ENCODE measurements around the gene SLCO4A1.

SLCO4A1 gene

GRCh38 chr20:62706857-62707256 lies 64.6 kb downstream of the SLCO4A1 start:
- Histone ChIP-seq H3K27me3 (peaks cover 55% of the 10 kb centered on the region), H3K4me3 (ENCODE audit: low read depth in 1 of 2, low read length in 1 of 2) (no peak overlapping the region), H3K36me3 (no peaks in the 10 kb centered on the region), H3K4me1 (ENCODE audit: control insufficient read depth in 1 of 2, insufficient read depth in 1 of 2, low read depth in 1 of 2, low read length in 1 of 2) (peaks cover 7 to 15% of the 10 kb centered on the region in 2 experiments), H3K9me3 (no peaks in the 10 kb centered on the region), H3K27ac (no peak overlapping the region)
- TF ChIP-seq, protein P1, sequence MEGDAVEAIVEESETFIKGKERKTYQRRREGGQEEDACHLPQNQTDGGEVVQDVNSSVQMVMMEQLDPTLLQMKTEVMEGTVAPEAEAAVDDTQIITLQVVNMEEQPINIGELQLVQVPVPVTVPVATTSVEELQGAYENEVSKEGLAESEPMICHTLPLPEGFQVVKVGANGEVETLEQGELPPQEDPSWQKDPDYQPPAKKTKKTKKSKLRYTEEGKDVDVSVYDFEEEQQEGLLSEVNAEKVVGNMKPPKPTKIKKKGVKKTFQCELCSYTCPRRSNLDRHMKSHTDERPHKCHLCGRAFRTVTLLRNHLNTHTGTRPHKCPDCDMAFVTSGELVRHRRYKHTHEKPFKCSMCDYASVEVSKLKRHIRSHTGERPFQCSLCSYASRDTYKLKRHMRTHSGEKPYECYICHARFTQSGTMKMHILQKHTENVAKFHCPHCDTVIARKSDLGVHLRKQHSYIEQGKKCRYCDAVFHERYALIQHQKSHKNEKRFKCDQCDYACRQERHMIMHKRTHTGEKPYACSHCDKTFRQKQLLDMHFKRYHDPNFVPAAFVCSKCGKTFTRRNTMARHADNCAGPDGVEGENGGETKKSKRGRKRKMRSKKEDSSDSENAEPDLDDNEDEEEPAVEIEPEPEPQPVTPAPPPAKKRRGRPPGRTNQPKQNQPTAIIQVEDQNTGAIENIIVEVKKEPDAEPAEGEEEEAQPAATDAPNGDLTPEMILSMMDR (IDR thresholded peaks at IDR 0.05), result no peak

GRCh38 chr20:62707276-62707920 lies 65.1 kb downstream of the SLCO4A1 start:
- Histone ChIP-seq H3K36me3 (no peaks in the 10 kb centered on the region), H3K4me3 (ENCODE audit: low read depth in 1 of 2, low read length in 1 of 2) (no peak overlapping the region), H3K4me1 (ENCODE audit: control insufficient read depth in 1 of 2, insufficient read depth in 1 of 2, low read depth in 1 of 2, low read length in 1 of 2) (peaks cover 7 to 15% of the 10 kb centered on the region in 2 experiments), H3K27ac (no peak overlapping the region), H3K27me3 (peaks cover 55% of the 10 kb centered on the region), H3K9me3 (no peaks in the 10 kb centered on the region)
- TF ChIP-seq, protein P1 (IDR thresholded peaks at IDR 0.05), result no peak

GRCh38 chr20:62707921-62708521 lies 65.7 kb downstream of the SLCO4A1 start:
- no peaks in the 10 kb centered on the region for H3K36me3 ChIP-seq
- H3K9me3 ChIP-seq, result no peaks in the 10 kb centered on the region
- no peak overlapping the region for H3K4me3 ChIP-seq (ENCODE audit: low read depth in 1 of 2, low read length in 1 of 2)
- H3K4me1 ChIP-seq (ENCODE audit: control insufficient read depth in 1 of 2, insufficient read depth in 1 of 2, low read depth in 1 of 2, low read length in 1 of 2), result peaks cover 7 to 15% of the 10 kb centered on the region in 2 experiments
- peaks cover 55% of the 10 kb centered on the region for H3K27me3 ChIP-seq
- TF ChIP-seq, protein P1 (IDR thresholded peaks at IDR 0.05), result no peak
- H3K27ac ChIP-seq, result no peak overlapping the region

- Histone ChIP-seq H3K36me3 (no peaks in the 10 kb centered on the region), H3K9me3 (no peaks in the 10 kb centered on the region), H3K27me3 (peaks cover 55% of the 10 kb centered on the region), H3K4me3 (ENCODE audit: low read depth in 1 of 2, low read length in 1 of 2) (no peak within 1 kb of the TSS), H3K27ac (no peak within 1 kb of the TSS), H3K4me1 (ENCODE audit: control insufficient read depth in 1 of 2, insufficient read depth in 1 of 2, low read depth in 1 of 2, low read length in 1 of 2) (peaks cover 7 to 15% of the 10 kb centered on the region in 2 experiments)
- TF ChIP-seq, protein P1 (IDR thresholded peaks at IDR 0.05), result no peak
Observed at GRCh38 chr20:62708591-62709536, 66.6 kb downstream of the SLCO4A1 start, which contains the start of gene NTSR1. Gene NTSR1 (plus strand): TSS chr20:62708836. CDS start chr20:62709208, 372 bp downstream.

- Histone ChIP-seq H3K27ac (no peak overlapping the region), H3K4me3 (ENCODE audit: low read depth in 1 of 2, low read length in 1 of 2) (no peak overlapping the region), H3K9me3 (no peaks in the 10 kb centered on the region), H3K27me3 (peaks cover 52% of the 10 kb centered on the region), H3K36me3 (no peaks in the 10 kb centered on the region), H3K4me1 (ENCODE audit: control insufficient read depth in 1 of 2, insufficient read depth in 1 of 2, low read depth in 1 of 2, low read length in 1 of 2) (peaks cover 7 to 15% of the 10 kb centered on the region in 2 experiments)
- TF ChIP-seq, protein P1 (IDR thresholded peaks at IDR 0.05), result no peak
Observed at GRCh38 chr20:62709537-62709905, 67.2 kb downstream of the SLCO4A1 start.
